Activated T-cell treated with anti-CD3 and anti-CD28 coated beads, Interleukin-2, amount 50 U/mL, for 24 hours (primary cell): ENCODE measurements around the gene GRM7.

ENCODE experiments used
- DNase-seq: peaks from one replicate; pipeline ENCODE4 v3.0.0-alpha.2; 2020
- H3K27ac Mint-ChIP-seq: 2 replicates; pipeline ENCODE4 v1.8.0; 2020; ENCODE audit warnings: mild to moderate bottlenecking, mixed read lengths
- H3K27me3 Mint-ChIP-seq: 2 replicates; pipeline ENCODE4 v1.8.0; 2020; ENCODE audit warnings: mixed read lengths
- H3K36me3 Mint-ChIP-seq: 2 replicates; pipeline ENCODE4 v1.8.0; 2020; ENCODE audit warnings: low read depth, mixed read lengths
- H3K4me1 Mint-ChIP-seq: 2 replicates; pipeline ENCODE4 v1.8.0; 2020; ENCODE audit warnings: low read depth, mixed read lengths
- H3K4me3 Mint-ChIP-seq: 2 replicates; pipeline ENCODE4 v1.8.0; 2020; ENCODE audit warnings: mild to moderate bottlenecking, moderate library complexity, mixed read lengths
- H3K9me3 Mint-ChIP-seq: 2 replicates; pipeline ENCODE4 v1.8.0; 2020; ENCODE audit warnings: mixed read lengths

GRM7 gene

GRCh38 chr3:7205962-7206361, 345.0 kb downstream of the GRM7 start:
- H3K36me3 Mint-ChIP-seq: no peaks in the 10 kb centered on the region
- no peak overlapping the region for H3K4me3 Mint-ChIP-seq
- peaks cover 8% of the 10 kb centered on the region for H3K4me1 Mint-ChIP-seq
- H3K27me3 Mint-ChIP-seq: no peaks in the 10 kb centered on the region
- H3K9me3 Mint-ChIP-seq: peaks cover 4% of the 10 kb centered on the region
- no peak for DNase-seq
- H3K27ac Mint-ChIP-seq: no peak overlapping the region

DNA sequence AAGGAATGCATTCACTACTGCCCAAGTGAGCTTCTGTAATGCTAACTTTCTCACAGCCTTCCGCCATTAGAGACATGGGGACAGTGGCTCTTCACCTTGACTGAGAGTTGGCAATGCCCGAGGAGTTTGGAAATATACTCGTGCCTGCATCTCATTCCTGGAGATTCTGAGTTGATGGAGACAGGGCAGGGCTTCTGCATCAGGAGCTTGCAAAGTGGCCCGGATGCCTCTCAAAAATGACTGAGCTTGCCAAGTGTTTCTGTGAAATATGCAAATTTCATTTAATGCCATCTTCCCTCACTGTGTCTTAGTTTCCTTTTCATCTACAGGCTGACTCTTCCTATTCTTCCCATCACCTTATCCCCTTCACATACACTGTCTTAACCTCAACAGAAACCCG, 346.2 kb downstream of the GRM7 start:
- H3K4me1 Mint-ChIP-seq: peaks cover 8% of the 10 kb centered on the region
- H3K27ac Mint-ChIP-seq: no peak overlapping the region
- peaks cover 6% of the 10 kb centered on the region for H3K9me3 Mint-ChIP-seq
- H3K27me3 Mint-ChIP-seq: no peaks in the 10 kb centered on the region
- H3K36me3 Mint-ChIP-seq: no peaks in the 10 kb centered on the region
- no peak overlapping the region for H3K4me3 Mint-ChIP-seq
- DNase-seq: no peak

DNA sequence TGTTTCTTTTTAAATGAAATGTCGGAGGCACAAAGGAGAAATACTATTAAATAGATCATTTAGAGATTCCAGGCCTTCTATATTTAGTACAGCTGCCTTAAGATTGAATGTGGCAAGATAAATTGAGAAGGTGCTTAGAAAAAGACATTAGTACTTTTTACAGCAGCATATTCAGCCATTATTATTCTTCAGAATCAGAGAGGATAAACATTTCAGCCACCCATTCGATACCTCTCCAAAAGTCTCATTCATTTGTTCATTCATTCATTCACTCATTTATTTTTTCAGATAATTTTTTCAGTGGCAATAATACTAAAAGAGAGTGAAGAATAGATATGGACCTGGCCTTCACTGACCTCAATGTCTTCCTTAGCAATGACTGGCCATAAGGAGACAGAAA, 347.0 kb downstream of the GRM7 start:
- Mint-ChIP-seq H3K36me3 (no peaks in the 10 kb centered on the region), H3K27ac (no peak overlapping the region), H3K4me1 (peaks cover 8% of the 10 kb centered on the region), H3K27me3 (no peaks in the 10 kb centered on the region), H3K9me3 (peaks cover 6% of the 10 kb centered on the region), H3K4me3 (no peak overlapping the region)
- no peak for DNase-seq

- H3K4me3 Mint-ChIP-seq: no peak overlapping the region
- no peaks in the 10 kb centered on the region for H3K27me3 Mint-ChIP-seq
- H3K27ac Mint-ChIP-seq: no peak overlapping the region
- peaks cover 8% of the 10 kb centered on the region for H3K4me1 Mint-ChIP-seq
- H3K36me3 Mint-ChIP-seq: no peaks in the 10 kb centered on the region
- no peak for DNase-seq
- peaks cover 4% of the 10 kb centered on the region for H3K9me3 Mint-ChIP-seq
Measured at GRCh38 chr3:7209098-7209497, 348.2 kb downstream of the GRM7 start.

- no peak overlapping the region for H3K4me3 Mint-ChIP-seq
- peaks cover 4% of the 10 kb centered on the region for H3K9me3 Mint-ChIP-seq
- H3K4me1 Mint-ChIP-seq: peaks cover 7% of the 10 kb centered on the region
- DNase-seq: no peak
- H3K27ac Mint-ChIP-seq: no peak overlapping the region
- no peaks in the 10 kb centered on the region for H3K27me3 Mint-ChIP-seq
- no peaks in the 10 kb centered on the region for H3K36me3 Mint-ChIP-seq
Measured at GRCh38 chr3:7211740-7212139, 350.8 kb downstream of the GRM7 start.

- Mint-ChIP-seq H3K4me3 (no peak overlapping the region), H3K36me3 (no peaks in the 10 kb centered on the region), H3K27ac (no peak overlapping the region), H3K9me3 (peaks cover 2% of the 10 kb centered on the region), H3K4me1 (no peaks in the 10 kb centered on the region), H3K27me3 (no peaks in the 10 kb centered on the region)
- no peak for DNase-seq
Measured at GRCh38 chr3:7215706-7216105, 354.8 kb downstream of the GRM7 start.

DNA sequence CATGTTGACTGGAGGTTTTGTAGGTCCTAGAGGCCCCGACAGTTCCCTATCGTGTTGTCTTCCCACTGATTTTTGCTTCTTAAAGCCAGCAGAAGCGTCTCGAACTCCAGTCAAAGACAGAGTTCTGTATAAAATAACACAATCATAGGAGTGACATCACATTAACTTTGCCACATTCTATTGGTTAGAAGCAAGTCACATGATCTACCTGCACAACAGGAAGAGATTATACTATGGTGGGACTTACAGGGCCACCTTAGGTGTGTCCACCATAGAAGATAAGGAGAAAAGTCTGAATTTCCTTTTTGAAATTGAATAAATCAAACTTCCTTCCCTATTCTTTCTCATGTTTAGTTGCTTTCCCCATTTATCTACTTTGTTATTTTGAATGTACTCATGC, 365.5 kb downstream of the GRM7 start:
- Mint-ChIP-seq H3K4me3 (no peak overlapping the region), H3K9me3 (peaks cover 1% of the 10 kb centered on the region), H3K4me1 (no peaks in the 10 kb centered on the region), H3K36me3 (no peaks in the 10 kb centered on the region), H3K27me3 (no peaks in the 10 kb centered on the region), H3K27ac (no peak overlapping the region)
- DNase-seq: no peak

GRCh38 chr3:7238565-7239295, 377.8 kb downstream of the GRM7 start:
- Mint-ChIP-seq H3K4me1 (no peaks in the 10 kb centered on the region), H3K4me3 (no peak overlapping the region), H3K27ac (no peak overlapping the region), H3K36me3 (no peaks in the 10 kb centered on the region), H3K27me3 (no peaks in the 10 kb centered on the region), H3K9me3 (peaks cover 7% of the 10 kb centered on the region)
- no peak for DNase-seq

DNA sequence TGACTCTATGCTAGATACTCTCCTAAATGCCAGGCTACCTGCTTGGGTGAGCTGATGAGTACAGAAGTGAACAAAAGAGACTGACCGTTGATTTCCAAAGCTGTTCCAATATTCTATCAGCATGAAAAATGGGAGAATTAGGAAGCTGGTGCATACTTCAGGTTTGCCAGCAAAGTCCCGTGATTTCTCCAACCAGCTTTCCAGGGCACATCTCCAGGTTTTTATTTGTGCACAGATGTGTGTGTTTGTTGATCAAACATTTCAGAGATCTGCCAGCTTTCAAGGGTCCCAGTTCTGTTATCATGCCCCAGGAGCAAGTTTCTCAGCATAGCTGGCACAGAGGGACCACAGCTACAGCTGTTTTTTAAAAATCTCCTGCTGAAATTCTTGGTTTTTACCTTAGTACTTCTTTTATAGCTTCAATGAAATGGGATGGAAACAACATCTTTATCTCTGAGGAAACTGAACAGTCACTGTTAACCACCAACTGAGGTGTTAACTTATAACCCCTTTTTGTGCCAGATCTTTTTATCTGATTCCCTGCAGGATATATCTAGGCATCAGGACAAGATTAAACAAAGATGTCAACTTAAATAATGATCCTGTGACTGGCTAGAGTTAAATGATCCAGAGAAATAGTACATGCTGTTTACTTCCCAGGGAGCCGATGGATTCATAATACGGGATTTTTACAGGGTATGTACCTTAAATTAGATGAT, 380.8 kb downstream of the GRM7 start:
- no peak overlapping the region for H3K4me3 Mint-ChIP-seq
- H3K9me3 Mint-ChIP-seq: peaks cover 5% of the 10 kb centered on the region
- DNase-seq: no peak
- H3K27ac Mint-ChIP-seq: no peak overlapping the region
- no peaks in the 10 kb centered on the region for H3K27me3 Mint-ChIP-seq
- H3K4me1 Mint-ChIP-seq: no peaks in the 10 kb centered on the region
- H3K36me3 Mint-ChIP-seq: no peaks in the 10 kb centered on the region

DNA sequence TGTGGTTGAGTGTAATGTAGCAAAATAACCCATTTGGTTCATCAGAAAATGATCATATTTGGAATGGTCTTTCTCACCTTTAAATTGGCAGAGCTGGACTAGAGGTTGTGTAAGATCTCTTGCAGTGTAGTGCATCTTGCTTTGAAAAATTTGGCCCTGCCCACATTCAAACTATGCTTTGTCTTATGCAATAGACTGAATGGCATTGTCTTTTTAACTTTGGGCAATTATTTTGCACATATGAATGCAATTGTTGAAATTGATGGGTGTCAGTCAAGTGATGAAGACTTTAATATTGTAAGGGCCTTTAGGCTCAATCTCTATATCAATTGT, 381.4 kb downstream of the GRM7 start:
- Mint-ChIP-seq H3K27ac (no peak overlapping the region), H3K9me3 (peaks cover 4% of the 10 kb centered on the region), H3K27me3 (no peaks in the 10 kb centered on the region), H3K4me3 (no peak overlapping the region), H3K36me3 (no peaks in the 10 kb centered on the region), H3K4me1 (no peaks in the 10 kb centered on the region)
- DNase-seq: no peak

DNA sequence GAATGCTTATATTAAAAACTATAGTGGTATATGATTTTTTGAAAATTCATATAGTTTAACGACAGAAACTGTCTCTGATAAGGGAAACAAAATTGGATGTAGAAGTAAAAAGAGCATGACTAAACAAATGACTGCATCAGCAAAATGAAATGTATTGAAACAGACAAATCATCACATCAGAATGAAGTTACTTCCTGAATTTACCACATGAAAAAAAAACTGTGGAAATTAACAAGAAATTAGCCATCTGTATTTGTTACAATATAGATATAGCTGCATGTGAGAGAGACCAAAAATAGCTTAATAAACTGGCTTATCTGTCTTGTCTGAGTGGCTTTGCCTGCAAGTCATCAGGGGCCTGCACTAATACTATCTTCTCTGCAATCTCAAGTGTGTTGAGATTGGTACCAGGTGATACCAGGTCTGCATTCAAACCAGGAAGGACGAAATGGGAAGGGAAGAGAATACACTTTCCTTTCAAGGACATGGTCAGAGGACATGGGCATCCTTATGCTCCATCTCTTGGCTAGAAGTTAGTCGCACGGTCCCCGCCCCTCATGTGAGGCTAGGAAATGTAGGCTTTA, 388.7 kb downstream of the GRM7 start:
- no peak overlapping the region for H3K27ac Mint-ChIP-seq
- H3K9me3 Mint-ChIP-seq: no peaks in the 10 kb centered on the region
- H3K4me3 Mint-ChIP-seq: no peak overlapping the region
- no peaks in the 10 kb centered on the region for H3K27me3 Mint-ChIP-seq
- no peaks in the 10 kb centered on the region for H3K4me1 Mint-ChIP-seq
- DNase-seq: no peak
- no peaks in the 10 kb centered on the region for H3K36me3 Mint-ChIP-seq

GRCh38 chr3:7254251-7254650, 393.3 kb downstream of the GRM7 start:
- Mint-ChIP-seq H3K36me3 (no peaks in the 10 kb centered on the region), H3K27me3 (no peaks in the 10 kb centered on the region), H3K4me3 (no peak overlapping the region), H3K27ac (no peak overlapping the region), H3K9me3 (peaks cover 6% of the 10 kb centered on the region), H3K4me1 (no peaks in the 10 kb centered on the region)
- DNase-seq: no peak

DNA sequence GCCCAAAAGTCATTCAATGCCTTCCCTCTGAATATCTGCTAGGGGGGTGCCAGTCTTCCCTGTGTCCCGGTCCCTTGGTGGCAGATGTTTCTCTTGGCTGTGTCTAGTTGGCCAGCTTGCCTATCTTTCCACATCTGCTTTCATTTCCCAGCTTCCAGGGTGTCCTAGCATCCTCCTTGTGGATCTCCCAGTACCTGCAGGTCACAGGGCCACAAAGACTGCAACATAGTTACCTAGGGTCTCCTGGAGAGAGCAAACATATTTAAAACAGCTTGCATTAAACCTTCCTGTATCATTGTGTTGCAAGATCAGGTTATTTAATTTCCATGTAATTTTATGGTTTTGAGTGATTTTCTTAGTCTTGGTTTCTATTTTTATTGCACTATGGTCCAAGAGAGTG, 400.1 kb downstream of the GRM7 start:
- Mint-ChIP-seq H3K4me1 (no peaks in the 10 kb centered on the region), H3K4me3 (no peak overlapping the region), H3K27ac (no peak overlapping the region), H3K9me3 (peaks cover 6% of the 10 kb centered on the region), H3K36me3 (no peaks in the 10 kb centered on the region), H3K27me3 (peaks cover 4% of the 10 kb centered on the region)
- no peak for DNase-seq

DNA sequence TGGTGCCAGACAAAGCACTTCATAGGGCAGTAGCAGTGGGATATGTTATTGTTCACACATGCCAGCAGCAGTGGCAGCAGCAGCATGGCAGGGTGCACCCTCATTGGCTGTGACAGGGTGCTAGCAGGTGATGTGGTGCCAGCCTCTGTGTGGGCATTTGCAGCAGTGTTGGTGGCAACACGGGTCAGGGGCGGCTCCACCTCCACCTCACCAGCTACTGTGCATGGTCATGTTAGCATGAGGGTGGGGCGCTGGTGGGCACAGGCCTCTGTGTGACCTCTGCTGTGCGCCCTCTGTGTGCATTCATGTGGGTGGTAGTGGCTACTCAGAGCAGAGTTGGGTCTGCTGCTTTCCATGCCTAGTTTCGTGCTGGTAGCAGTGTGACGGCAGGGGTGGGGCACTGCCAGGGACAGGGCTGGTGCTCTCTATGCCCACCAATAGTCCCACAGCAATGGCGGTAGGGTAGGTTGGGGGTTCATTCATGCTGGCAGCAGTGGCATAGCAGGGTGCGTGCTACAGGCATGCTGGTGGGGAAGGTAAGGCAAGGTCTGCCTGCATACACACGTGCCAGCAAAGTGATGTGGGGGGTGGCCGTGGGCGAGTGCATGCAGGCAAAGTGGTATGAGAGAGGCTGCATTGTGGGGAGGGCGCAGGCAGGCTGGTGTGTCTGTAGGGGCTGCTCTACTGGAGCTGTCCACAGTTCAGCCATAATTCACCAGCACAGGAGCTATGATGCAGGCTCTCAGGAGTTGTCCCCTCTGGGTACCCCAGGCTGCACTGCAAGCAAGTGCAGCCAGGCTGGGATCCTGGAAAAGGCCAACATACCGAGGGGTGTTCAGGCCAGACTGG, 402.7 kb downstream of the GRM7 start:
- Mint-ChIP-seq H3K36me3 (no peaks in the 10 kb centered on the region), H3K4me3 (no peak overlapping the region)

GRCh38 chr3:7264196-7264526, 403.2 kb downstream of the GRM7 start:
- Mint-ChIP-seq H3K4me3 (no peak overlapping the region), H3K27ac (no peak overlapping the region), H3K4me1 (no peaks in the 10 kb centered on the region), H3K9me3 (no peaks in the 10 kb centered on the region), H3K27me3 (peaks cover 4% of the 10 kb centered on the region), H3K36me3 (no peaks in the 10 kb centered on the region)
- DNase-seq: no peak

More for the DNA sequence above, 402.7 kb downstream of the GRM7 start:
- no peaks in the 10 kb centered on the region for H3K4me1 Mint-ChIP-seq
- no peak for DNase-seq
- no peaks in the 10 kb centered on the region for H3K9me3 Mint-ChIP-seq
- H3K27me3 Mint-ChIP-seq: peaks cover 4% of the 10 kb centered on the region
- no peak overlapping the region for H3K27ac Mint-ChIP-seq
